Stimulated activated CD8-positive, alpha-beta memory T cell treated with anti-CD3 and anti-CD28 coated beads, Interleukin-4, amount 100 ng/mL, for 24 hours (primary cell): ENCODE data around the gene MOK.

Experiments
- DNase-seq: peaks from one replicate; pipeline ENCODE4 v3.0.0-alpha.2; 2020; ENCODE audit warnings: low read depth

Gene MOK

DNA sequence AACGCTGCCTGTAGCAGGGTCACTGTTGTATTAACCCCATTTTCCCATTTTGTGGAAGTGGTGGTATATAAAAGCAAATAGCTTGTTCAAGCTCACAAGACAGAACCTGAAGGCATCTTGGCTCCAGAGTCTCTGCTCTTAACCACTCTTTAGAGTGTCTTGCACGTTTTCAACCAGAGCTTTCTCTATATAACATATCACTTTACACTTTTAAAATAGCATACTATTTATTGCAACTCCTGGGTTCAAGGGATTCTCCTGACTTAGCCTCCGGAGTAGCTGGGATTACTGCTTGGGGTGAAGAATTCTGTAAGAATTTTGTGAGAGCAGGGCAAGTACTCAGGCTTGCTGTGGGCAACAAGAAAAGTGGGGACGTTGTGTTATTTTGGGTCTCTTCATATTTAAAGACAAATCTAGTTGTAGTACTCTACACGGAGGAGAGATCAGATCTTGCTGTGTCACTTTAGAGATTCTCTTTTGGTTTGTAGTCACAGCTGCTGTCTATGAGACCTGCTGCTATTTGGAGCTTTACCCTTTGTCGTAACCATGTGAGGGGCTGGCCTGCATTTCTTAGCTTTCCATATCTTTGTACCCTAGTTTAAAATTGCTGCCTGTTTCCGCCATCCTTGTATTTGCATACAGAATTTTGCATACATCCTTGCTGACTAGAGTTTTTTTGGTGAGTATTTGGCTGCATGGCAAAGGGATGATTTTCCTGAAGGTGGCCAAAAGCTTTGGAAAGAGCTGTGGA, 124.5 kb downstream of the MOK start:
- DNase-seq = no peak
